ENCODE results near the gene LGR5.

DNA sequence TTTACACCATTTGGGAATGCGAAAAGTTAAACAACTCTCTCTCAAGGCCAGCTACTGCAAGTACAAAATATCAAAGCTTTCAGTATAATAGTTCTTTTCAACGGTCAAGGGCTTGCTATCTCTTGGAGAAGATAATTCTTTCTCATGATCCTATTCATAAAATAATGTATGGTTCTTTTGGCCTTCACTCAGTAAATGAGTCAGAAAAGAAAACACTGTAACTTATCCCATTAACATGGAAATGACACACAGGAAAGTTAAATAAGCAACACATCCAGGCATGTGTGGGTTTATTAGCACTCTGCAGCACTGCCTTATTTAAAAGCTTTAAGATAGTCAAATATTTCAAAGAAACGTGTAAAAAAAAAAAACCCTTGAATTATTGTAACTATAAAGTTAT, 187.2 kb downstream of the LGR5 start:
- TF ChIP-seq, protein P1, sequence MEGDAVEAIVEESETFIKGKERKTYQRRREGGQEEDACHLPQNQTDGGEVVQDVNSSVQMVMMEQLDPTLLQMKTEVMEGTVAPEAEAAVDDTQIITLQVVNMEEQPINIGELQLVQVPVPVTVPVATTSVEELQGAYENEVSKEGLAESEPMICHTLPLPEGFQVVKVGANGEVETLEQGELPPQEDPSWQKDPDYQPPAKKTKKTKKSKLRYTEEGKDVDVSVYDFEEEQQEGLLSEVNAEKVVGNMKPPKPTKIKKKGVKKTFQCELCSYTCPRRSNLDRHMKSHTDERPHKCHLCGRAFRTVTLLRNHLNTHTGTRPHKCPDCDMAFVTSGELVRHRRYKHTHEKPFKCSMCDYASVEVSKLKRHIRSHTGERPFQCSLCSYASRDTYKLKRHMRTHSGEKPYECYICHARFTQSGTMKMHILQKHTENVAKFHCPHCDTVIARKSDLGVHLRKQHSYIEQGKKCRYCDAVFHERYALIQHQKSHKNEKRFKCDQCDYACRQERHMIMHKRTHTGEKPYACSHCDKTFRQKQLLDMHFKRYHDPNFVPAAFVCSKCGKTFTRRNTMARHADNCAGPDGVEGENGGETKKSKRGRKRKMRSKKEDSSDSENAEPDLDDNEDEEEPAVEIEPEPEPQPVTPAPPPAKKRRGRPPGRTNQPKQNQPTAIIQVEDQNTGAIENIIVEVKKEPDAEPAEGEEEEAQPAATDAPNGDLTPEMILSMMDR (conservative IDR thresholded peaks at IDR 0.05), result no peak
- no peak for TF ChIP-seq ZFX (IDR thresholded peaks at IDR 0.05)

All from C4-2B (cell line).